ENCODE data around the gene SLC25A42.

- no peak for TF ChIP-seq ZBTB21 (CRISPR knock-in tag; IDR thresholded peaks at IDR 0.05; ENCODE audit: borderline replicate concordance)
- no peak for TF ChIP-seq CREB1 (CRISPR knock-in tag; IDR thresholded peaks at IDR 0.05)
- TF ChIP-seq, protein P1, sequence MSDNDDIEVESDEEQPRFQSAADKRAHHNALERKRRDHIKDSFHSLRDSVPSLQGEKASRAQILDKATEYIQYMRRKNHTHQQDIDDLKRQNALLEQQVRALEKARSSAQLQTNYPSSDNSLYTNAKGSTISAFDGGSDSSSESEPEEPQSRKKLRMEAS (CRISPR knock-in tag; IDR thresholded peaks at IDR 0.05): no peak
- TF ChIP-seq, protein P2, sequence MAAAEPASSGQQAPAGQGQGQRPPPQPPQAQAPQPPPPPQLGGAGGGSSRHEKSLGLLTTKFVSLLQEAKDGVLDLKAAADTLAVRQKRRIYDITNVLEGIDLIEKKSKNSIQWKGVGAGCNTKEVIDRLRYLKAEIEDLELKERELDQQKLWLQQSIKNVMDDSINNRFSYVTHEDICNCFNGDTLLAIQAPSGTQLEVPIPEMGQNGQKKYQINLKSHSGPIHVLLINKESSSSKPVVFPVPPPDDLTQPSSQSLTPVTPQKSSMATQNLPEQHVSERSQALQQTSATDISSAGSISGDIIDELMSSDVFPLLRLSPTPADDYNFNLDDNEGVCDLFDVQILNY (CRISPR knock-in tag; IDR thresholded peaks at IDR 0.05): no peak
- TF ChIP-seq, protein P3, sequence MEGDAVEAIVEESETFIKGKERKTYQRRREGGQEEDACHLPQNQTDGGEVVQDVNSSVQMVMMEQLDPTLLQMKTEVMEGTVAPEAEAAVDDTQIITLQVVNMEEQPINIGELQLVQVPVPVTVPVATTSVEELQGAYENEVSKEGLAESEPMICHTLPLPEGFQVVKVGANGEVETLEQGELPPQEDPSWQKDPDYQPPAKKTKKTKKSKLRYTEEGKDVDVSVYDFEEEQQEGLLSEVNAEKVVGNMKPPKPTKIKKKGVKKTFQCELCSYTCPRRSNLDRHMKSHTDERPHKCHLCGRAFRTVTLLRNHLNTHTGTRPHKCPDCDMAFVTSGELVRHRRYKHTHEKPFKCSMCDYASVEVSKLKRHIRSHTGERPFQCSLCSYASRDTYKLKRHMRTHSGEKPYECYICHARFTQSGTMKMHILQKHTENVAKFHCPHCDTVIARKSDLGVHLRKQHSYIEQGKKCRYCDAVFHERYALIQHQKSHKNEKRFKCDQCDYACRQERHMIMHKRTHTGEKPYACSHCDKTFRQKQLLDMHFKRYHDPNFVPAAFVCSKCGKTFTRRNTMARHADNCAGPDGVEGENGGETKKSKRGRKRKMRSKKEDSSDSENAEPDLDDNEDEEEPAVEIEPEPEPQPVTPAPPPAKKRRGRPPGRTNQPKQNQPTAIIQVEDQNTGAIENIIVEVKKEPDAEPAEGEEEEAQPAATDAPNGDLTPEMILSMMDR (IDR thresholded peaks at IDR 0.05): no peak
- TF ChIP-seq ZNF317 (CRISPR knock-in tag; IDR thresholded peaks at IDR 0.05; ENCODE audit: borderline replicate concordance, low read depth): no peak
- TF ChIP-seq, protein P4, sequence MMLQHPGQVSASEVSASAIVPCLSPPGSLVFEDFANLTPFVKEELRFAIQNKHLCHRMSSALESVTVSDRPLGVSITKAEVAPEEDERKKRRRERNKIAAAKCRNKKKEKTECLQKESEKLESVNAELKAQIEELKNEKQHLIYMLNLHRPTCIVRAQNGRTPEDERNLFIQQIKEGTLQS (CRISPR knock-in tag; conservative IDR thresholded peaks at IDR 0.05): no peak
- no peak for TF ChIP-seq TCF7 (CRISPR knock-in tag; IDR thresholded peaks at IDR 0.05; ENCODE audit: low read depth)
- TF ChIP-seq ZNF138 (CRISPR knock-in tag; conservative IDR thresholded peaks at IDR 0.05): no peak
- TF ChIP-seq MYBL2 (CRISPR knock-in tag; IDR thresholded peaks at IDR 0.05): no peak
- TF ChIP-seq, protein P5, sequence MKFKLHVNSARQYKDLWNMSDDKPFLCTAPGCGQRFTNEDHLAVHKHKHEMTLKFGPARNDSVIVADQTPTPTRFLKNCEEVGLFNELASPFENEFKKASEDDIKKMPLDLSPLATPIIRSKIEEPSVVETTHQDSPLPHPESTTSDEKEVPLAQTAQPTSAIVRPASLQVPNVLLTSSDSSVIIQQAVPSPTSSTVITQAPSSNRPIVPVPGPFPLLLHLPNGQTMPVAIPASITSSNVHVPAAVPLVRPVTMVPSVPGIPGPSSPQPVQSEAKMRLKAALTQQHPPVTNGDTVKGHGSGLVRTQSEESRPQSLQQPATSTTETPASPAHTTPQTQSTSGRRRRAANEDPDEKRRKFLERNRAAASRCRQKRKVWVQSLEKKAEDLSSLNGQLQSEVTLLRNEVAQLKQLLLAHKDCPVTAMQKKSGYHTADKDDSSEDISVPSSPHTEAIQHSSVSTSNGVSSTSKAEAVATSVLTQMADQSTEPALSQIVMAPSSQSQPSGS (CRISPR knock-in tag; IDR thresholded peaks at IDR 0.05; ENCODE audit: borderline replicate concordance, low read depth): no peak
- TF ChIP-seq RELA (CRISPR knock-in tag; IDR thresholded peaks at IDR 0.05; ENCODE audit: borderline replicate concordance): no peak
- TF ChIP-seq, protein P6, sequence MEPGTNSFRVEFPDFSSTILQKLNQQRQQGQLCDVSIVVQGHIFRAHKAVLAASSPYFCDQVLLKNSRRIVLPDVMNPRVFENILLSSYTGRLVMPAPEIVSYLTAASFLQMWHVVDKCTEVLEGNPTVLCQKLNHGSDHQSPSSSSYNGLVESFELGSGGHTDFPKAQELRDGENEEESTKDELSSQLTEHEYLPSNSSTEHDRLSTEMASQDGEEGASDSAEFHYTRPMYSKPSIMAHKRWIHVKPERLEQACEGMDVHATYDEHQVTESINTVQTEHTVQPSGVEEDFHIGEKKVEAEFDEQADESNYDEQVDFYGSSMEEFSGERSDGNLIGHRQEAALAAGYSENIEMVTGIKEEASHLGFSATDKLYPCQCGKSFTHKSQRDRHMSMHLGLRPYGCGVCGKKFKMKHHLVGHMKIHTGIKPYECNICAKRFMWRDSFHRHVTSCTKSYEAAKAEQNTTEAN (CRISPR knock-in tag; IDR thresholded peaks at IDR 0.05): no peak
- TF ChIP-seq NR1H2 (CRISPR knock-in tag; IDR thresholded peaks at IDR 0.05): no peak
Observed at GRCh38 chr19:19028526-19028925, 35.3 kb upstream of the SLC25A42 start.
